ENCODE measurements around the gene CRP.

Gene CRP

GRCh38 chr1:159700312-159700711 is 14.1 kb downstream of the CRP start:
- DNase-seq: no peak
- TF ChIP-seq CTCF (IDR thresholded peaks at IDR 0.05; ENCODE audit: borderline replicate concordance, extremely low read depth, low read length, poor library complexity, severe bottlenecking): no peak
- TF ChIP-seq EZH2 (IDR thresholded peaks at IDR 0.05; ENCODE audit: borderline replicate concordance, low read depth, low read length, severe bottlenecking): no peak
- no peak overlapping the region for H3K4me3 ChIP-seq (ENCODE audit: low read depth in 1 of 2, low read length in 2 of 2)
- H3K9ac ChIP-seq (ENCODE audit: low read depth, low read length): no peak overlapping the region
- H3K9me3 ChIP-seq (ENCODE audit: insufficient read depth, low read length, severe bottlenecking): no peaks in the 10 kb centered on the region
- ATAC-seq (ENCODE audit: insufficient read depth, low read depth): no peak
- no peak overlapping the region for H2AFZ ChIP-seq (ENCODE audit: low read depth, low read length)
- no peaks in the 10 kb centered on the region for H3K4me1 ChIP-seq (ENCODE audit: insufficient read depth, low read length)
- H3K27me3 ChIP-seq (ENCODE audit: insufficient read depth, low read length, poor library complexity): peaks cover 6% of the 10 kb centered on the region
- H3K4me2 ChIP-seq (ENCODE audit: insufficient read depth, low read length): no peak overlapping the region
- no peaks in the 10 kb centered on the region for H3K79me2 ChIP-seq (ENCODE audit: insufficient read depth, low read length)
- H3K27ac ChIP-seq (ENCODE audit: low read length): no peak overlapping the region
- H4K20me1 ChIP-seq (ENCODE audit: insufficient read depth, low read length): no peaks in the 10 kb centered on the region
- H3K36me3 ChIP-seq (ENCODE audit: insufficient read depth, low read length): no peaks in the 10 kb centered on the region

- DNase-seq (no peak), ATAC-seq (ENCODE audit: insufficient read depth, low read depth) (no peak)
- Histone ChIP-seq H4K20me1 (ENCODE audit: insufficient read depth, low read length) (no peaks in the 10 kb centered on the region), H3K79me2 (ENCODE audit: insufficient read depth, low read length) (no peaks in the 10 kb centered on the region), H2AFZ (ENCODE audit: low read depth, low read length) (no peak overlapping the region), H3K4me2 (ENCODE audit: insufficient read depth, low read length) (no peak overlapping the region), H3K27ac (ENCODE audit: low read length) (no peak overlapping the region), H3K4me3 (ENCODE audit: low read depth in 1 of 2, low read length in 2 of 2) (no peak overlapping the region), H3K9me3 (ENCODE audit: insufficient read depth, low read length, severe bottlenecking) (no peaks in the 10 kb centered on the region), H3K9ac (ENCODE audit: low read depth, low read length) (no peak overlapping the region), H3K4me1 (ENCODE audit: insufficient read depth, low read length) (no peaks in the 10 kb centered on the region), H3K36me3 (ENCODE audit: insufficient read depth, low read length) (no peaks in the 10 kb centered on the region), H3K27me3 (ENCODE audit: insufficient read depth, low read length, poor library complexity) (peaks cover 6% of the 10 kb centered on the region)
- no peak for TF ChIP-seq CTCF (IDR thresholded peaks at IDR 0.05; ENCODE audit: borderline replicate concordance, extremely low read depth, low read length, poor library complexity, severe bottlenecking)
- TF ChIP-seq EZH2 (IDR thresholded peaks at IDR 0.05; ENCODE audit: borderline replicate concordance, low read depth, low read length, severe bottlenecking): no peak
Observed at GRCh38 chr1:159699653-159700052, 14.7 kb downstream of the CRP start.

GRCh38 chr1:159699246-159699645 is 15.1 kb downstream of the CRP start:
- no peak for TF ChIP-seq CTCF (IDR thresholded peaks at IDR 0.05; ENCODE audit: borderline replicate concordance, extremely low read depth, low read length, poor library complexity, severe bottlenecking)
- H3K27ac ChIP-seq (ENCODE audit: low read length): no peak overlapping the region
- no peaks in the 10 kb centered on the region for H3K9me3 ChIP-seq (ENCODE audit: insufficient read depth, low read length, severe bottlenecking)
- no peaks in the 10 kb centered on the region for H3K36me3 ChIP-seq (ENCODE audit: insufficient read depth, low read length)
- no peaks in the 10 kb centered on the region for H3K4me1 ChIP-seq (ENCODE audit: insufficient read depth, low read length)
- no peaks in the 10 kb centered on the region for H4K20me1 ChIP-seq (ENCODE audit: insufficient read depth, low read length)
- no peak overlapping the region for H3K4me3 ChIP-seq (ENCODE audit: low read depth in 1 of 2, low read length in 2 of 2)
- H3K79me2 ChIP-seq (ENCODE audit: insufficient read depth, low read length): no peaks in the 10 kb centered on the region
- ATAC-seq (ENCODE audit: insufficient read depth, low read depth): no peak
- H3K4me2 ChIP-seq (ENCODE audit: insufficient read depth, low read length): no peak overlapping the region
- H2AFZ ChIP-seq (ENCODE audit: low read depth, low read length): no peak overlapping the region
- peaks cover 6% of the 10 kb centered on the region for H3K27me3 ChIP-seq (ENCODE audit: insufficient read depth, low read length, poor library complexity)
- DNase-seq: no peak
- H3K9ac ChIP-seq (ENCODE audit: low read depth, low read length): no peak overlapping the region

GRCh38 chr1:159687511-159687910 is 26.9 kb downstream of the CRP start:
- DNase-seq (no peak), ATAC-seq (ENCODE audit: insufficient read depth, low read depth) (no peak)
- Histone ChIP-seq H3K9me3 (ENCODE audit: insufficient read depth, low read length, severe bottlenecking) (no peaks in the 10 kb centered on the region), H3K9ac (ENCODE audit: low read depth, low read length) (no peak overlapping the region), H3K27me3 (ENCODE audit: insufficient read depth, low read length, poor library complexity) (peaks cover 8% of the 10 kb centered on the region), H3K27ac (ENCODE audit: low read length) (no peak overlapping the region), H3K4me2 (ENCODE audit: insufficient read depth, low read length) (no peak overlapping the region), H3K4me3 (ENCODE audit: low read depth in 1 of 2, low read length in 2 of 2) (no peak overlapping the region), H3K36me3 (ENCODE audit: insufficient read depth, low read length) (no peaks in the 10 kb centered on the region), H4K20me1 (ENCODE audit: insufficient read depth, low read length) (no peaks in the 10 kb centered on the region), H3K4me1 (ENCODE audit: insufficient read depth, low read length) (no peaks in the 10 kb centered on the region), H3K79me2 (ENCODE audit: insufficient read depth, low read length) (no peaks in the 10 kb centered on the region), H2AFZ (ENCODE audit: low read depth, low read length) (no peak overlapping the region)
- no peak for TF ChIP-seq EZH2 (IDR thresholded peaks at IDR 0.05; ENCODE audit: borderline replicate concordance, low read depth, low read length, severe bottlenecking)
- no peak for TF ChIP-seq CTCF (IDR thresholded peaks at IDR 0.05; ENCODE audit: borderline replicate concordance, extremely low read depth, low read length, poor library complexity, severe bottlenecking)
